Measurements from ENCODE around the gene JAGN1. TPM values are rescaled to one million over a fixed set of nuclear protein-coding genes. Genes with fewer than 3 reads are reported as not detected.
"Not testable (repeated sequence)": the region's sequence is repeated elsewhere in the genome, so short reads cannot be mapped to it uniquely, and the experiment has no call there.

Gene JAGN1
- total and polyA plus RNA-seq, 9 of the 15 experiments (the other 6 are each of a cell fraction or from before 2014, with no cell fraction given) = 31.6 to 77.8 (median 40.3) TPM

DNA sequence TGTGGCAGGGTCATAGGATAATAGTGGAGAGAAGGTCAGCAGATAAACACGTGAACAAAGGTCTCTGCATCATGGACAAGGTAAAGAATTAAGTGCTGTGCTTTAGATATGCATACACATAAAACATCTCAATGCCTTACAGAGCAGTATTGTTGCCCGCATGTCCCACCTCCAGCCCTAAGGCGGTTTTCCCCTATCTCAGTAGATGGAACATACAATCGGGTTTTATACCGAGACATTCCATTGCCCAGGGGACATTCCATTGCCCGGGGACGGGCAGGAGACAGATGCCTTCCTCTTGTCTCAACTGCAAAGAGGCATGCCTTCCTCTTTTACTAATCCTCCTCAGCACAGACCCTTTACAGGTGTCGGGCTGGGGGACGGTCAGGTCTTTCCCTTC, 42.5 kb upstream of the JAGN1 start:
- DNase-seq (ENCODE audit: extremely low read depth in 1 of 4, low spot score in 3 of 4); H3K27ac ChIP-seq (ENCODE audit: extremely low read depth, low read depth, low read length); H3K9me3 ChIP-seq (replicated peaks; ENCODE audit: control insufficient read depth, insufficient read depth, low read depth, low read length); H3K9me1 ChIP-seq (ENCODE audit: control insufficient read depth, insufficient read depth, low read length); BruUV-seq (replicated peaks); H3K4me2 ChIP-seq (ENCODE audit: insufficient read depth, low read length); CTCF ChIA-PET (ENCODE audit: low intra/inter-chr PET ratio); H2AFZ ChIP-seq (ENCODE audit: low read depth, low read length); FAIRE-seq; H3K9ac ChIP-seq (ENCODE audit: insufficient read depth in 1 of 2, low read depth in 2 of 2, low read length in 2 of 2); H3K79me2 ChIP-seq (ENCODE audit: control insufficient read depth, insufficient read depth, low read length); ATAC-seq; H3K27me3 ChIP-seq (ENCODE audit: control insufficient read depth in 2 of 2, insufficient read depth in 2 of 2, low read length in 2 of 2); H3K36me3 ChIP-seq (ENCODE audit: control insufficient read depth, insufficient read depth, low read length); H4K20me1 ChIP-seq (replicated peaks; ENCODE audit: control insufficient read depth, insufficient read depth, low read length); H3K4me3 ChIP-seq: not testable (repeated sequence)
- peaks cover 3 to 20% of the 10 kb centered on the region in 2 experiments; a peak in 2 of 5 replicates for H3K4me1 ChIP-seq (replicated peaks in 1 of 2; ENCODE audit: control insufficient read depth in 2 of 2, insufficient read depth in 2 of 2, low read length in 2 of 2)
- intact Hi-C loops (cut with micrococcal nuclease) (loop anchor here (10.0 kb wide), 1 partner anchor 177 kb away; the partner anchor contains the start of gene FANCD2), in situ Hi-C loops (cut with MboI) (loop anchor here (25.0 kb wide), 1 partner anchor 889 kb away; no protein-coding TSS in a partner anchor)
- POLR2A ChIA-PET = interaction anchor here (1.2 kb wide), 1 partner anchor 10 kb away, joined by 3 read pairs; no protein-coding TSS in a partner anchor
- 11% methylated on average over 6 of the region's 9 CpGs for WGBS (ENCODE audit: insufficient coverage, low coverage, missing lambda C conversion rate)

DNA sequence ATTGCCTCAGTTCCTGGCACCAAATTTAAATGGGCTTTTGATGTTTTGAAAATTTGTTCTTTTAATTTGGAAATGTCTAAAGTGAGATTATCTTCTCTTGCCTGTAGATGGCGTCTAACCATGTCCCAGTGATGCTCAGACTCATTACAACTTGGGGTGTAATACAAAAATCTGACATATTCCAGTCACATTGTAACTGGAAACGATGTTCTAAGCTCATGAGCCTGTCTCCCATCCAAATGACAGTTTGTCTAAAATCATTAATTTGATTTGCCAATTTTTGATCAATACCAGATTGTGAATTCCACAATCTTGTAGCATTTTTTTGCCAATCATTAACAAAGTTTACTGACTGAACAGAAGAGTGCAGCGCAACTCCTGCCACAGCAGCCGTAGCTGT, 41.5 kb upstream of the JAGN1 start:
- intact Hi-C loops (cut with micrococcal nuclease) = loop anchor here (10.0 kb wide), 1 partner anchor 176 kb away; the partner anchor contains the start of gene FANCD2
- H3K9ac ChIP-seq (ENCODE audit: insufficient read depth in 1 of 2, low read depth in 2 of 2, low read length in 2 of 2); CTCF ChIA-PET (ENCODE audit: low intra/inter-chr PET ratio); BruUV-seq (replicated peaks); H3K27me3 ChIP-seq (ENCODE audit: control insufficient read depth in 2 of 2, insufficient read depth in 2 of 2, low read length in 2 of 2); H3K27ac ChIP-seq (ENCODE audit: extremely low read depth, low read depth, low read length); ATAC-seq; H3K9me3 ChIP-seq (replicated peaks; ENCODE audit: control insufficient read depth, insufficient read depth, low read depth, low read length); H3K9me1 ChIP-seq (ENCODE audit: control insufficient read depth, insufficient read depth, low read length); H3K36me3 ChIP-seq (ENCODE audit: control insufficient read depth, insufficient read depth, low read length); H3K4me1 ChIP-seq (replicated peaks in 1 of 2; ENCODE audit: control insufficient read depth in 2 of 2, insufficient read depth in 2 of 2, low read length in 2 of 2); H4K20me1 ChIP-seq (replicated peaks; ENCODE audit: control insufficient read depth, insufficient read depth, low read length); H3K79me2 ChIP-seq (ENCODE audit: control insufficient read depth, insufficient read depth, low read length); POLR2A ChIA-PET; H3K4me2 ChIP-seq (ENCODE audit: insufficient read depth, low read length); FAIRE-seq; H3K4me3 ChIP-seq: not testable (repeated sequence)
- DNase-seq (ENCODE audit: extremely low read depth in 1 of 4, low spot score in 3 of 4) = peak in 1 of 4 experiments; percentile 49
- peak overlapping the region; percentile 46; the same call in 1 of the 2 replicates for H2AFZ ChIP-seq (ENCODE audit: low read depth, low read length)
- in situ Hi-C loops (cut with MboI) = loop anchor here (25.0 kb wide), 1 partner anchor 888 kb away; no protein-coding TSS in a partner anchor
- 25% methylated on average over 4 of the region's 4 CpGs for WGBS (ENCODE audit: insufficient coverage, low coverage, missing lambda C conversion rate)
- TF ChIP-seq, protein P1, sequence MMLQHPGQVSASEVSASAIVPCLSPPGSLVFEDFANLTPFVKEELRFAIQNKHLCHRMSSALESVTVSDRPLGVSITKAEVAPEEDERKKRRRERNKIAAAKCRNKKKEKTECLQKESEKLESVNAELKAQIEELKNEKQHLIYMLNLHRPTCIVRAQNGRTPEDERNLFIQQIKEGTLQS (IDR thresholded peaks at IDR 0.05) = not testable (repeated sequence)
- TF ChIP-seq, protein P1 (CRISPR knock-in tag; conservative IDR thresholded peaks at IDR 0.05) = 0 out of 2 replicates have a peak, but pooled peaks have one; percentile 24
- TF ChIP-seq RAD21 (CRISPR knock-in tag; conservative IDR thresholded peaks at IDR 0.05 in 1 of 2, IDR thresholded peaks at IDR 0.05 in 1 of 2) (peak; percentile 63 to 78), TBL1XR1 (IDR thresholded peaks at IDR 0.05; ENCODE audit: low read length in 2 of 2) (0 out of 4 replicates have a peak, but pooled peaks of 1 of the 2 experiments have one; percentile 26), ATF7 (IDR thresholded peaks at IDR 0.05) (peak; percentile 25; the same call in 1 of the 2 replicates), SMC3 (conservative IDR thresholded peaks at IDR 0.05; ENCODE audit: insufficient read depth, low read depth, low read length) (peak; percentile 47; the same call in 1 of the 2 replicates), SOX6 (IDR thresholded peaks at IDR 0.05) (0 out of 2 replicates have a peak, but pooled peaks have one; percentile 9)
- TF ChIP-seq, protein P2, sequence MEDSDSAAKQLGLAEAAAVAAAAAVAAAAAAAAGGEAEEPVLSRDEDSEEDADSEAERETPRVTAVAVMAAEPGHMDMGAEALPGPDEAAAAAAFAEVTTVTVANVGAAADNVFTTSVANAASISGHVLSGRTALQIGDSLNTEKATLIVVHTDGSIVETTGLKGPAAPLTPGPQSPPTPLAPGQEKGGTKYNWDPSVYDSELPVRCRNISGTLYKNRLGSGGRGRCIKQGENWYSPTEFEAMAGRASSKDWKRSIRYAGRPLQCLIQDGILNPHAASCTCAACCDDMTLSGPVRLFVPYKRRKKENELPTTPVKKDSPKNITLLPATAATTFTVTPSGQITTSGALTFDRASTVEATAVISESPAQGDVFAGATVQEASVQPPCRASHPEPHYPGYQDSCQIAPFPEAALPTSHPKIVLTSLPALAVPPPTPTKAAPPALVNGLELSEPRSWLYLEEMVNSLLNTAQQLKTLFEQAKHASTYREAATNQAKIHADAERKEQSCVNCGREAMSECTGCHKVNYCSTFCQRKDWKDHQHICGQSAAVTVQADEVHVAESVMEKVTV (CRISPR knock-in tag; IDR thresholded peaks at IDR 0.05) = 0 out of 2 replicates have a peak, but pooled peaks have one; percentile 14
- TF ChIP-seq, protein P3, sequence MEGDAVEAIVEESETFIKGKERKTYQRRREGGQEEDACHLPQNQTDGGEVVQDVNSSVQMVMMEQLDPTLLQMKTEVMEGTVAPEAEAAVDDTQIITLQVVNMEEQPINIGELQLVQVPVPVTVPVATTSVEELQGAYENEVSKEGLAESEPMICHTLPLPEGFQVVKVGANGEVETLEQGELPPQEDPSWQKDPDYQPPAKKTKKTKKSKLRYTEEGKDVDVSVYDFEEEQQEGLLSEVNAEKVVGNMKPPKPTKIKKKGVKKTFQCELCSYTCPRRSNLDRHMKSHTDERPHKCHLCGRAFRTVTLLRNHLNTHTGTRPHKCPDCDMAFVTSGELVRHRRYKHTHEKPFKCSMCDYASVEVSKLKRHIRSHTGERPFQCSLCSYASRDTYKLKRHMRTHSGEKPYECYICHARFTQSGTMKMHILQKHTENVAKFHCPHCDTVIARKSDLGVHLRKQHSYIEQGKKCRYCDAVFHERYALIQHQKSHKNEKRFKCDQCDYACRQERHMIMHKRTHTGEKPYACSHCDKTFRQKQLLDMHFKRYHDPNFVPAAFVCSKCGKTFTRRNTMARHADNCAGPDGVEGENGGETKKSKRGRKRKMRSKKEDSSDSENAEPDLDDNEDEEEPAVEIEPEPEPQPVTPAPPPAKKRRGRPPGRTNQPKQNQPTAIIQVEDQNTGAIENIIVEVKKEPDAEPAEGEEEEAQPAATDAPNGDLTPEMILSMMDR (IDR thresholded peaks at IDR 0.05 in 2 of 3, conservative IDR thresholded peaks at IDR 0.05 in 1 of 3; ENCODE audit: insufficient read depth in 2 of 3, low read depth in 1 of 3, low read length in 3 of 3) = peak; percentile 25 to 58 (median 57); a peak in 4 of 6 replicates

All from K562 (cell line).